Esophagus (tissue), 2 donors: Measurements from ENCODE around the gene NCOR1. TPM values are rescaled to one million over a fixed set of nuclear protein-coding genes. Genes with fewer than 3 reads are reported as not detected.

Experiments used
- H3K27ac ChIP-seq, 2 donors: one replicate each; pipeline ENCODE4 v1.5.1; 2013; ENCODE audit warnings: low read depth in 2 of 2, mild to moderate bottlenecking in 2 of 2, inconsistent platforms in 1 of 2, low read length in 1 of 2, moderate library complexity in 1 of 2
- H3K27me3 ChIP-seq, 2 donors: one replicate each; pipeline ENCODE4 v1.6.1; 2013; ENCODE audit warnings: low read length in 2 of 2, control low read depth in 1 of 2, mild to moderate bottlenecking in 1 of 2; ENCODE audit not compliant: insufficient read depth in 2 of 2, control insufficient read depth in 1 of 2
- H3K36me3 ChIP-seq, 2 donors: one replicate each; pipeline ENCODE4 v1.6.1; 2013; ENCODE audit warnings: low read length in 1 of 2; ENCODE audit not compliant: control insufficient read depth in 2 of 2, insufficient read depth in 2 of 2
- H3K4me1 ChIP-seq, 2 donors: one replicate each; pipeline ENCODE4 v1.6.1; 2013; ENCODE audit warnings: low read length in 1 of 2; ENCODE audit not compliant: control insufficient read depth in 2 of 2, insufficient read depth in 2 of 2
- H3K4me3 ChIP-seq, 2 donors: one replicate each; pipeline ENCODE4 v1.5.1; 2013; ENCODE audit warnings: low read length in 2 of 2, mild to moderate bottlenecking in 2 of 2, low read depth in 1 of 2, moderate library complexity in 1 of 2
- H3K9me3 ChIP-seq, 2 donors: one replicate each; pipeline ENCODE4 v1.6.1; 2013; ENCODE audit warnings: mild to moderate bottlenecking in 2 of 2, low read depth in 1 of 2, low read length in 1 of 2, moderate library complexity in 1 of 2; ENCODE audit not compliant: control insufficient read depth in 2 of 2, insufficient read depth in 1 of 2
- WGBS, 2 donors: extraction: QIAGEN DNeasy Blood & Tissue Kit; methylation state at CpG; one replicate each; pipeline ENCODE4 v1.1.7; 2013; 5-methylcytosine and 5-hydroxymethylcytosine counted together
- polyA plus RNA-seq, 2 donors: library from polyadenylated mRNA; stranded (reverse); fragments of 200-250 nt; gene quantifications; one replicate each; pipeline ENCODE4 v1.2.3, GENCODE V29; 2013
- donor health status: healthy with polysubstance abuse.
- donor health status: Bipolar disorder and iron deficiency.

NCOR1 gene
- polyA plus RNA-seq, 2 donors: 31.5 to 41.3 TPM

- 98 to 99% methylated on average over 4 of the region's 4 CpGs for WGBS, 2 donors
- Histone ChIP-seq H3K27ac (no peak overlapping the region), H3K27me3 (no peaks in the 10 kb centered on the region), H3K4me1 (no peaks in the 10 kb centered on the region), H3K36me3 (peaks cover 0 to 7% of the 10 kb centered on the region in 2 donors), H3K4me3 (no peak overlapping the region), H3K9me3 (no peaks in the 10 kb centered on the region)
Measured at GRCh38 chr17:16108871-16109270, 106.5 kb downstream of the NCOR1 start.

GRCh38 chr17:16108386-16108785 is 106.9 kb downstream of the NCOR1 start:
- Histone ChIP-seq H3K27me3 (no peaks in the 10 kb centered on the region), H3K9me3 (no peaks in the 10 kb centered on the region), H3K4me3 (no peak overlapping the region), H3K4me1 (no peaks in the 10 kb centered on the region), H3K27ac (no peak overlapping the region), H3K36me3 (peaks cover 0 to 8% of the 10 kb centered on the region in 2 donors)
- 96 to 100% methylated on average over 1 of the region's 1 CpG for WGBS, 2 donors

- H3K9me3 ChIP-seq: no peaks in the 10 kb centered on the region
- H3K4me1 ChIP-seq: no peaks in the 10 kb centered on the region
- H3K27me3 ChIP-seq: no peaks in the 10 kb centered on the region
- 91 to 92% methylated on average over 8 of the region's 8 CpGs for WGBS, 2 donors
- H3K36me3 ChIP-seq: peaks cover 0 to 9% of the 10 kb centered on the region in 2 donors
- H3K4me3 ChIP-seq: no peak overlapping the region
- no peak overlapping the region for H3K27ac ChIP-seq
Measured at GRCh38 chr17:16107165-16107770, 108.1 kb downstream of the NCOR1 start.

- Histone ChIP-seq H3K9me3 (no peaks in the 10 kb centered on the region), H3K36me3 (peaks cover 4 to 12% of the 10 kb centered on the region in 2 donors), H3K4me1 (no peaks in the 10 kb centered on the region), H3K27me3 (no peaks in the 10 kb centered on the region), H3K27ac (no peak overlapping the region), H3K4me3 (no peak overlapping the region)
- WGBS, 2 donors: 63 to 68% methylated on average over 1 of the region's 1 CpG
Measured at GRCh38 chr17:16106161-16106891, 109.0 kb downstream of the NCOR1 start.

GRCh38 chr17:16104189-16104588 is 111.1 kb downstream of the NCOR1 start:
- Histone ChIP-seq H3K4me3 (no peak overlapping the region), H3K36me3 (peaks cover 7 to 18% of the 10 kb centered on the region in 2 donors), H3K27ac (no peak overlapping the region), H3K27me3 (no peaks in the 10 kb centered on the region), H3K9me3 (no peaks in the 10 kb centered on the region), H3K4me1 (no peaks in the 10 kb centered on the region)
- 95 to 96% methylated on average over 4 of the region's 4 CpGs for WGBS, 2 donors

- no peak overlapping the region for H3K4me3 ChIP-seq
- H3K27ac ChIP-seq: no peak overlapping the region
- peaks cover 15 to 20% of the 10 kb centered on the region in 2 donors for H3K36me3 ChIP-seq
- 96 to 97% methylated on average over 6 of the region's 6 CpGs for WGBS, 2 donors
- no peaks in the 10 kb centered on the region for H3K4me1 ChIP-seq
- H3K27me3 ChIP-seq: no peaks in the 10 kb centered on the region
- no peaks in the 10 kb centered on the region for H3K9me3 ChIP-seq
Measured at GRCh38 chr17:16101440-16101839, 113.9 kb downstream of the NCOR1 start.

- 77 to 81% methylated on average over 8 of the region's 8 CpGs for whole genome bisulfite sequencing, 2 donors
- Histone ChIP-seq H3K4me3 (no peak overlapping the region), H3K27me3 (no peaks in the 10 kb centered on the region), H3K9me3 (no peaks in the 10 kb centered on the region), H3K27ac (no peak overlapping the region), H3K4me1 (no peaks in the 10 kb centered on the region), H3K36me3 (peaks cover 15 to 20% of the 10 kb centered on the region in 2 donors)
Measured at GRCh38 chr17:16100737-16101400, 114.5 kb downstream of the NCOR1 start.

- no peaks in the 10 kb centered on the region for H3K4me1 ChIP-seq
- no peak overlapping the region for H3K4me3 ChIP-seq
- H3K27ac ChIP-seq: no peak overlapping the region
- H3K9me3 ChIP-seq: no peaks in the 10 kb centered on the region
- 89 to 96% methylated on average over 4 of the region's 4 CpGs for WGBS, 2 donors
- H3K27me3 ChIP-seq: no peaks in the 10 kb centered on the region
- peaks cover 3 to 4% of the 10 kb centered on the region in 2 donors for H3K36me3 ChIP-seq
Measured at GRCh38 chr17:16091773-16092172, 123.6 kb downstream of the NCOR1 start.

- Histone ChIP-seq H3K27me3 (no peaks in the 10 kb centered on the region), H3K4me3 (no peak overlapping the region), H3K9me3 (no peaks in the 10 kb centered on the region), H3K27ac (no peak overlapping the region), H3K36me3 (peaks cover 3% of the 10 kb centered on the region in 2 donors), H3K4me1 (no peaks in the 10 kb centered on the region)
- 82 to 85% methylated on average over 10 of the region's 10 CpGs for WGBS, 2 donors
Measured at GRCh38 chr17:16086957-16087356, 128.4 kb downstream of the NCOR1 start.
